Epithelial cell of esophagus (primary cell): Measurements from ENCODE around the gene HLA-DPA1.

Source experiments
- DNase-seq: peaks from one replicate; pipeline ENCODE4 v3.0.0; 2010; ENCODE audit warnings: low read depth
- H3K4me3 ChIP-seq: 2 replicates; pipeline ENCODE4 v1.5.1; 2011; ENCODE audit warnings: mild to moderate bottlenecking, low read length, control low read depth
- CTCF ChIP-seq: IDR thresholded peaks from 2 replicates; pipeline ENCODE4 v1.5.1; 2011; ENCODE audit warnings: low read depth, mild to moderate bottlenecking, low read length, control low read depth, inconsistent platforms; ENCODE audit not compliant: insufficient read depth; ENCODE audit errors: missing control alignments

Gene HLA-DPA1

DNA sequence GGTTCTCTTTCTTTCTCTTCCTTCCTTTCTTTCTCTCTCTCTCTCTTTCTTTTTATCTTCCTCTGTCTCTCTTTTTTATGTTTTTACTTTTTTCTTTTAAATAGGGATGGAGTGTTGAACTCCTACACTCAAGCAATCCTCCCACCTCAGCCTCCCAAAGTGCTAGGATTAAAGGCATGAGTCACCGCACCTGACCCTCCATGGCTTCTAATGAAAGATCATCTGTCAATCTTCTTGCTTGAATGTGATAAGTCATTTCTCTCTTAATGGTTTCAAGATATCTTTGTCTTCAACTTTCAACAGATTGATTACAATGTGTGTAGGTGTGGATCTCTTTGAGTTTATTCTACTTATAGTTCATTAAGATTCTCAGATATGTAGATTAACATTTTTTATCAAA is 38.9 kb downstream of the HLA-DPA1 start:
- DNase-seq: no peak
- TF ChIP-seq CTCF: no peak
- no peak overlapping the region for H3K4me3 ChIP-seq

DNA sequence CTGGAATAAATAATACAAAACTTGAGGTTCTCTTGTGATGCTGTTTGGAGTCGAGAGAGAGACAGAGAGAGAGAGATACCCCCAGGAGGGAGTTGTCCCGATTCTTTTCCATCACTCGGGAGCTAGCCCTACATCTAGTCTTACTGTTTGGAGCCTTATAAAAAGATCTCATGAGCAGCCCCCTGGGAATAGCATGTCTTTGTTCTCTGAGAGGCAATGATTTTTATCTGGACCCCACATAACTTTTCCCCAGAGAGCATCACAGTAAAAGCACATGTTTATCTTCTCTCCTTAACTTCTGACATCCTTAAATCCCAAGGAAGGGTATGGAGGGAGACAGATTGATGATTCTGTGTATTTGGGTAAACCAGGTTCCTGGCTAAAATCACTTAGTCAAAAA is 43.2 kb downstream of the HLA-DPA1 start:
- no peak for DNase-seq
- TF ChIP-seq CTCF: no peak
- no peak overlapping the region for H3K4me3 ChIP-seq

DNA sequence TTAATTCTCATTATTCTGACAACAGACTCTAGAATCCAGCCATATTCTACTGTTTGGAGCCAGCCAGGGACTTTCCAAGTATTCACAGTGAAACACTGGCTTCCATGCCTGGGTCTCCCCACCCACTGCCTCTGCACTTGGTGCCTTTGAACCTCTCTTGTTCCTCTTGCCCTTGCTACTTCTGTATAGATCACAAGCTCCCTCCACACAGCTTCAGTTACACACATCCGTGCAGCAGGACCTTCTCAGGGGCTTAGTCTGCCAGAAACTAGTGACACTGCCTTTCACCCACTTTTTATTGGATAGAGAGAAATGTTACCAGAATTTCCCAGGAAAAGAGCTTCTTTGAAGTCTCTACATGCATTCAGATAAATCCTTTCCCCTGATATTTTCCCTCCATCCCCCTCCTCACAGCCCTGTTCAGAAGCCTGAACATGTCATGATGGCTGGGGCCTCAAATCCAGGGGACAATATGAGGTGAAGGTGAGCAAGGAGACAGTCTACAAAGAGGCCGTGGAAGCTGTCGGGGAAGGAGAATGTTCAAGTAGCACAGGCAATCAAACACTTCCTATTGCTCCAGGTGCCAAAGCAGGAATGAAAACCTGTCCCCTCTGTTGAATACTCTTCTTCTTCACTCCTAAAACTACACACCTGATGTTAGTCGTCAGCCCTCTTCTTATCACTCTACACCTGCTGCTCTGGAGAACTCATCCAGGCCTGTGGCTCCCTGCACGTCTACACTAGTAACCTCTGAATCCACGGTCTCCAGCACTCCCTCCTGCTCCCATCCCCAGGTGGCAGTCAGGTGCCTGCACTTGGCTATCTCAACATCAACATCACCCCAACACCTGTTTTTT is 43.9 kb downstream of the HLA-DPA1 start:
- no peak for TF ChIP-seq CTCF
- no peak for DNase-seq

DNA sequence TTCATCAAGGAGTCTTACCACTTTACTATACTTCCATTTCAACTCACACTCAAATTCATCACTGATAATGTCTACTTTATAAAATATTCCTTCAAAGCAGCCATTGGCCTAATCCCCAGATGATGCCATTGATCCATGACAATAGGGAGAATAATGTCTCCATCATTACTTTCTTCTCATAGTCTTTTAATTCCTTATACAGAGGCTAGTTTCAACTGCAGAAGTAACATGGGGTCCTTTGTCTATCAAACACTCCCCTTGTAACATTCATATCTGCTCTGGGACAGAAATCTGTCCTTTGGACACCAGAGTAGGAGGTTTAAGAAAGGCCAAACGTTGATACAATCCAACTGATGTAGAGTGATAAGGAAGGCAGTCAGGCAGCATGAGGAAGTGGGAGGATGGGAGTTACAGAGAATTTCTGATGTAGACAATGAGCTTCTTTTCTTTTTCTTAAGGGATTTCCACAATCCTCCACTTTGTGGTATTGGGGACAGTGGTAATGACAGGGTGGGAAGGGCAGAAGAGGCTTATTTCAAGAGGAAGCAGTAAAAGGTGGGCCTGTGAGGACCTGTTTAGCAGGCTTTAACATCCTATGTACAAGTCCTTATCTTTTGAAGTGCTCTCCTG is 45.1 kb downstream of the HLA-DPA1 start:
- DNase-seq: no peak
- H3K4me3 ChIP-seq: no peak overlapping the region
- no peak for TF ChIP-seq CTCF

More for the DNA sequence above, 43.9 kb downstream of the HLA-DPA1 start:
- no peak overlapping the region for H3K4me3 ChIP-seq

GRCh38 chr6:33024521-33024920 is 48.9 kb downstream of the HLA-DPA1 start:
- no peak for TF ChIP-seq CTCF
- DNase-seq: no peak
- no peak overlapping the region for H3K4me3 ChIP-seq

DNA sequence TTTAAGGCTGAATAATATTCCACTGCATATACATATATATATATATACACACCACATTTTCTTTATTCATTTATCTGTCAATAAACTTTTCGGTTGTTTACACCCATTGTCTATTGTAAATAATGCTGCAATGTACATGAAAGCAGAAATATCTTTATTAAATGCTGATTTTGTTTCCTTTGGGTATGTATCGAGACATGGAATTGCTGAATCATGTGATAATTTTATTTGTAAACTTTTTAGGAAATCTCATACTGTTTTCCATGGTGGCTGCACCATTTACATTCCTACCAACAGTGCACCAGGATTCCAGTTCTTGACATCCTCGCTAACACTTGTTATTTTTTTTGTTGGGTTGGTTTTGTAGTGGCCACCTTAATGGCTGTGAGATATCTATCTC is 49.9 kb downstream of the HLA-DPA1 start:
- H3K4me3 ChIP-seq: no peak overlapping the region
- no peak for TF ChIP-seq CTCF
- DNase-seq: no peak
